Liver (tissue), 9 donors: Measurements from ENCODE around the gene ADGRF4. TPM values are rescaled to one million over a fixed set of nuclear protein-coding genes. Genes with fewer than 3 reads are reported as not detected.

Source experiments
- DNase-seq: peaks from one replicate; pipeline ENCODE4 v3.0.0-alpha.2; 2017; ENCODE audit warnings: low spot score
- H3K27ac ChIP-seq, 2 donors: one replicate each; pipeline ENCODE4 v1.7.0; 2013; ENCODE audit warnings: inconsistent platforms in 2 of 2, low read length in 2 of 2, control low read depth in 1 of 2, low read depth in 1 of 2, mild to moderate bottlenecking in 1 of 2
- H3K27me3 ChIP-seq, 4 donors: one replicate each; pipeline versions ENCODE4 v1.6.1 to v1.7.0; 2013; ENCODE audit warnings: low read length in 3 of 4, inconsistent platforms in 1 of 4, mild to moderate bottlenecking in 1 of 4, moderate library complexity in 1 of 4; ENCODE audit not compliant: control insufficient read depth in 4 of 4, insufficient read depth in 4 of 4
- H3K36me3 ChIP-seq, 4 donors: one replicate each; pipeline versions ENCODE4 v1.6.1 to v1.7.0; 2013; ENCODE audit warnings: low read length in 3 of 4, mild to moderate bottlenecking in 3 of 4, low read depth in 1 of 4, moderate library complexity in 1 of 4; ENCODE audit not compliant: control insufficient read depth in 4 of 4, insufficient read depth in 3 of 4
- H3K4me1 ChIP-seq, 4 donors: one replicate each; pipeline versions ENCODE4 v1.6.1 to v1.7.0; 2013; ENCODE audit warnings: low read length in 3 of 4, mild to moderate bottlenecking in 3 of 4, moderate library complexity in 1 of 4; ENCODE audit not compliant: control insufficient read depth in 4 of 4, insufficient read depth in 4 of 4
- H3K4me3 ChIP-seq, 3 donors: one replicate each; pipeline versions ENCODE4 v1.6.1 to v1.7.0; 2013; ENCODE audit warnings: low read length in 3 of 3, control low read depth in 1 of 3, low read depth in 1 of 3, mild to moderate bottlenecking in 1 of 3
- H3K9ac ChIP-seq, 2 donors: one replicate each; pipeline ENCODE4 v1.7.0; 2013; ENCODE audit warnings: low read length in 2 of 2, mild to moderate bottlenecking in 2 of 2, moderate library complexity in 2 of 2, control low read depth in 1 of 2, low read depth in 1 of 2
- H3K9me3 ChIP-seq, 4 donors: one replicate each; pipeline versions ENCODE4 v1.6.1 to v1.7.0; 2013; ENCODE audit warnings: low read length in 3 of 4; ENCODE audit not compliant: control insufficient read depth in 4 of 4
- ATF3 ChIP-seq: IDR thresholded peaks from 2 replicates; pipeline ENCODE4 v1.6.1; 2016; ENCODE audit warnings: antibody characterized with exemption
- CTCF ChIP-seq: fragments of 150-350 bp; IDR thresholded peaks from 2 replicates; pipeline ENCODE4 v1.5.1; 2017; ENCODE audit warnings: improper control_type of control experiment, low read depth, low read length; ENCODE audit not compliant: missing input control
- EGR1 ChIP-seq, 2 donors: IDR thresholded peaks; 2 replicates each; pipeline ENCODE4 v1.6.1; 2016 to 2018; ENCODE audit warnings: antibody characterized with exemption in 2 of 2, low read depth in 2 of 2
- FOXA1 ChIP-seq: IDR thresholded peaks from 2 replicates; pipeline ENCODE4 v1.6.1; 2016; ENCODE audit warnings: antibody characterized with exemption
- FOXA2 ChIP-seq: IDR thresholded peaks from 2 replicates; pipeline ENCODE4 v1.6.1; 2016; ENCODE audit warnings: antibody characterized with exemption
- GABPA ChIP-seq, 2 donors: IDR thresholded peaks in 1 of 2; conservative IDR thresholded peaks in 1 of 2; 2 replicates each; pipeline ENCODE4 v1.6.1; 2016; ENCODE audit warnings: antibody characterized with exemption in 2 of 2, mild to moderate bottlenecking in 1 of 2, moderate library complexity in 1 of 2
- HNF4A ChIP-seq, 2 donors: conservative IDR thresholded peaks; 2 replicates each; pipeline ENCODE4 v1.6.1; 2016; ENCODE audit warnings: antibody characterized with exemption in 2 of 2, mild to moderate bottlenecking in 2 of 2
- HNF4G ChIP-seq: IDR thresholded peaks from 2 replicates; pipeline ENCODE4 v1.6.1; 2016; ENCODE audit warnings: antibody characterized with exemption
- JUND ChIP-seq, 2 donors: IDR thresholded peaks; 2 replicates each; pipeline ENCODE4 v1.6.1; 2016; ENCODE audit warnings: antibody characterized with exemption in 2 of 2
- MAX ChIP-seq: IDR thresholded peaks from 2 replicates; pipeline ENCODE4 v1.6.1; 2016; ENCODE audit warnings: antibody characterized with exemption
- NR2F2 ChIP-seq: IDR thresholded peaks from 2 replicates; pipeline ENCODE4 v1.6.1; 2016; ENCODE audit warnings: antibody characterized with exemption
- RAD21 ChIP-seq, 2 donors: IDR thresholded peaks; 2 replicates each; pipeline ENCODE4 v1.6.1; 2016; ENCODE audit warnings: antibody characterized with exemption in 2 of 2, mild to moderate bottlenecking in 2 of 2
- REST ChIP-seq: IDR thresholded peaks from 2 replicates; pipeline ENCODE4 v1.6.1; 2016; ENCODE audit warnings: antibody characterized with exemption, mild to moderate bottlenecking
- RXRA ChIP-seq, 2 donors: IDR thresholded peaks; 2 replicates each; pipeline ENCODE4 v1.6.1; 2017 to 2018; ENCODE audit warnings: antibody characterized with exemption in 2 of 2, mild to moderate bottlenecking in 1 of 2
- SP1 ChIP-seq: IDR thresholded peaks from 2 replicates; pipeline ENCODE4 v1.6.1; 2018; ENCODE audit warnings: antibody characterized with exemption, mild to moderate bottlenecking
- TAF1 ChIP-seq: conservative IDR thresholded peaks from 2 replicates; pipeline ENCODE4 v1.6.1; 2016; ENCODE audit warnings: antibody characterized with exemption, mild to moderate bottlenecking
- YY1 ChIP-seq: IDR thresholded peaks from 2 replicates; pipeline ENCODE4 v1.6.1; 2016; ENCODE audit warnings: antibody characterized with exemption, mild to moderate bottlenecking
- ZBTB33 ChIP-seq: IDR thresholded peaks from 2 replicates; pipeline ENCODE4 v1.6.1; 2016; ENCODE audit warnings: antibody characterized with exemption
- WGBS: extraction: QIAGEN DNeasy Blood & Tissue Kit; methylation state at CpG from one replicate; pipeline ENCODE4 v1.1.7; 2013; 5-methylcytosine and 5-hydroxymethylcytosine counted together
- polyA plus RNA-seq, 2 donors: library from polyadenylated mRNA; stranded (reverse) in 1 of 2; unstranded in 1 of 2; fragments of 200-250 nt in 1 of 2; fragments of >200 nt in 1 of 2; fragmentation: Nextera tagmentation in 1 of 2; extraction: Ambion mirVana in 1 of 2; gene quantifications; one replicate each; pipeline versions ENCODE4 v1.2.1 to v1.2.3, GENCODE V29; 2013 to 2015
- total RNA-seq, 2 donors: library from RNA; depleted of rRNA; stranded (reverse); fragments of >200 nt; gene quantifications; one replicate each; pipeline ENCODE4 v1.2.3, GENCODE V29; 2014
- donor health status: healthy.
- donor health status: healthy.
- donor health status: healthy.
- donor health status: healthy.
- donor health status: healthy.

Gene ADGRF4
- total and polyA plus RNA-seq, 4 donors: not detected

GRCh38 chr6:47681201-47681990 is 17.0 kb upstream of the ADGRF4 start:
- no peak for DNase-seq
- Histone ChIP-seq H3K27me3 (peaks cover 0 to 2% (median 0%) of the 10 kb centered on the region in 4 donors), H3K4me1 (no peaks in the 10 kb centered on the region), H3K9ac (no peak overlapping the region), H3K9me3 (no peaks in the 10 kb centered on the region), H3K36me3 (no peaks in the 10 kb centered on the region), H3K27ac (no peak overlapping the region), H3K4me3 (no peak overlapping the region)
- 79% methylated on average over 1 of the region's 1 CpG for WGBS
- TF ChIP-seq HNF4G (no peak), JUND (IDR thresholded peaks at IDR 0.05) (no peak), FOXA1 (no peak), SP1 (no peak), YY1 (no peak), MAX (no peak), REST (no peak), ZBTB33 (no peak), CTCF (no peak), RXRA (IDR thresholded peaks at IDR 0.05) (no peak), TAF1 (no peak), RAD21 (IDR thresholded peaks at IDR 0.05) (no peak), GABPA (IDR thresholded peaks at IDR 0.05 in 1 of 2, conservative IDR thresholded peaks at IDR 0.05 in 1 of 2) (no peak), EGR1 (IDR thresholded peaks at IDR 0.05; ENCODE audit: low read depth in 2 of 2) (no peak), FOXA2 (no peak)

GRCh38 chr6:47686411-47686810 is 12.0 kb upstream of the ADGRF4 start:
- Histone ChIP-seq H3K27me3 (peaks cover 0 to 2% (median 0%) of the 10 kb centered on the region in 4 donors), H3K36me3 (no peaks in the 10 kb centered on the region), H3K4me3 (no peak overlapping the region), H3K9ac (no peak overlapping the region), H3K4me1 (no peaks in the 10 kb centered on the region), H3K9me3 (no peaks in the 10 kb centered on the region), H3K27ac (no peak overlapping the region)
- 75% methylated on average over 1 of the region's 1 CpG for WGBS
- no peak for DNase-seq
- TF ChIP-seq MAX (no peak), FOXA1 (no peak), REST (no peak), FOXA2 (no peak), ATF3 (no peak), HNF4A (conservative IDR thresholded peaks at IDR 0.05) (no peak), SP1 (no peak), RXRA (IDR thresholded peaks at IDR 0.05) (no peak), RAD21 (IDR thresholded peaks at IDR 0.05) (no peak), JUND (IDR thresholded peaks at IDR 0.05) (no peak), TAF1 (no peak), NR2F2 (no peak), YY1 (no peak)
